DND-41 (cell line): ENCODE measurements around the gene GBA3.

Source experiments
- CTCF ChIP-seq: IDR thresholded peaks from 2 replicates; pipeline ENCODE4 v1.5.1; 2012; ENCODE audit warnings: borderline replicate concordance, low read length, moderate library complexity, mild to moderate bottlenecking; ENCODE audit not compliant: poor library complexity, severe bottlenecking; ENCODE audit errors: extremely low read depth
- EZH2 ChIP-seq: IDR thresholded peaks from 3 replicates; pipeline ENCODE4 v1.6.1; 2012; ENCODE audit warnings: borderline replicate concordance, low read depth, mild to moderate bottlenecking, moderate library complexity, low read length, inconsistent platforms; ENCODE audit not compliant: severe bottlenecking

GRCh38 chr4:22764183-22764582, 71.4 kb downstream of the GBA3 start:
- TF ChIP-seq CTCF (no peak), EZH2 (no peak)
